HT1080 (cell line): ENCODE data around the gene PRR30. TPM values are rescaled to one million over a fixed set of nuclear protein-coding genes. Genes with fewer than 3 reads are reported as not detected.

ENCODE experiments used
- DNase-seq: peaks from one replicate; pipeline ENCODE4 v3.0.0-alpha.2; 2015; ENCODE audit warnings: low read depth
- total RNA-seq: library from RNA; depleted of rRNA; stranded (reverse); fragments of >200 nt; shearing (Covaris generic); gene quantifications from 2 replicates; pipeline ENCODE4 v1.2.3, GENCODE V29; 2014; rRNA removed

Gene PRR30
- total RNA-seq, 1 experiment from 2014 or later: not detected

- no peak for DNase-seq
These were observed 39.8 kb downstream of the PRR30 start for GRCh38 chr2:27099334-27099955.

- DNase-seq: no peak
These were observed 41.9 kb downstream of the PRR30 start for GRCh38 chr2:27097341-27097740.

GRCh38 chr2:27096748-27097297 lies 42.4 kb downstream of the PRR30 start:
- DNase-seq: no peak

- peak; percentile 52 for DNase-seq
These were observed 43.2 kb downstream of the PRR30 start for GRCh38 chr2:27095745-27096651.

GRCh38 chr2:27095427-27095744 lies 43.8 kb downstream of the PRR30 start:
- DNase-seq: no peak

- no peak for DNase-seq
These were observed 44.7 kb downstream of the PRR30 start for GRCh38 chr2:27094353-27094984.

GRCh38 chr2:27093430-27094352 lies 45.5 kb downstream of the PRR30 start:
- DNase-seq: no peak

GRCh38 chr2:27092696-27093429 lies 46.3 kb downstream of the PRR30 start:
- DNase-seq: no peak

- DNase-seq: no peak
These were observed 47.2 kb downstream of the PRR30 start for GRCh38 chr2:27091746-27092695.

GRCh38 chr2:27089111-27089954 lies 49.9 kb downstream of the PRR30 start:
- DNase-seq: no peak

- DNase-seq: no peak
These were observed 50.6 kb downstream of the PRR30 start for GRCh38 chr2:27088634-27089033.

GRCh38 chr2:27087823-27088410 lies 51.3 kb downstream of the PRR30 start:
- DNase-seq: no peak

Other genes with a start within 250 kb of the PRR30 start
- 2.8 and 5.4 TPM in 2 replicates for gene MAPRE3, start 168.8 kb downstream of the PRR30 start, total RNA-seq
- 34.1 and 46.9 TPM in 2 replicates for gene TMEM214, start 106.4 kb downstream of the PRR30 start, total RNA-seq
- 20.6 and 26.6 TPM in 2 replicates for gene AGBL5, start 87.7 kb downstream of the PRR30 start, total RNA-seq
- 249 and 313 TPM in 2 replicates for gene OST4, start 67.8 kb downstream of the PRR30 start, total RNA-seq
- gene EMILIN1, start 60.8 kb downstream of the PRR30 start, total RNA-seq: 0.45 and 1.1 TPM in 2 replicates
- 5.7 and 5.9 TPM in 2 replicates for gene KHK, start 52.6 kb downstream of the PRR30 start, total RNA-seq
- 0.13 and 0.26 TPM in 2 replicates for gene CGREF1, start 20.3 kb downstream of the PRR30 start, total RNA-seq
- not detected in 2 replicates for gene ABHD1, start 15.6 kb downstream of the PRR30 start, total RNA-seq
- gene PREB, start 4.8 kb downstream of the PRR30 start, total RNA-seq: 66.4 and 75.8 TPM in 2 replicates
- not detected in 2 replicates for gene TCF23, start 9.6 kb upstream of the PRR30 start, total RNA-seq
- gene ATRAID, start 72.6 kb upstream of the PRR30 start, total RNA-seq: 124 and 132 TPM in 2 replicates
- gene SLC5A6, start 72.9 kb upstream of the PRR30 start, total RNA-seq: 77.9 and 82.0 TPM in 2 replicates
- gene CAD, start 78.0 kb upstream of the PRR30 start, total RNA-seq: 52.9 and 54.0 TPM in 2 replicates
- gene SLC30A3, start 123.6 kb upstream of the PRR30 start, total RNA-seq: 5.0 and 13.5 TPM in 2 replicates
- not detected in 2 replicates for gene DNAJC5G, start 136.0 kb upstream of the PRR30 start, total RNA-seq
- gene TRIM54, start 143.0 kb upstream of the PRR30 start, total RNA-seq: 0.13 and 1.2 TPM in 2 replicates
- 9.3 and 12.6 TPM in 2 replicates for gene UCN, start 169.0 kb upstream of the PRR30 start, total RNA-seq
- gene MPV17, start 183.7 kb upstream of the PRR30 start, total RNA-seq: 80.7 and 81.5 TPM in 2 replicates
- 52.9 and 72.5 TPM in 2 replicates for gene GTF3C2, start 217.4 kb upstream of the PRR30 start, total RNA-seq
- gene EIF2B4, start 230.9 kb upstream of the PRR30 start, total RNA-seq: 29.8 and 42.1 TPM in 2 replicates
- gene SNX17, start 231.2 kb upstream of the PRR30 start, total RNA-seq: 122 and 140 TPM in 2 replicates
- gene ZNF513, start 241.3 kb upstream of the PRR30 start, total RNA-seq: 2.4 and 3.1 TPM in 2 replicates